Activated T-cell treated with anti-CD3 and anti-CD28 coated beads for 24 hours (primary cell): ENCODE measurements around the gene STXBP1.
A peak's percentile ranks its signal among the peaks of the same experiment; 100 is the strongest.

Experiments
- DNase-seq: peaks from one replicate; pipeline ENCODE4 v3.0.0-alpha.2; 2020; ENCODE audit warnings: low read depth

Gene STXBP1

GRCh38 chr9:127734747-127735529, 122.9 kb downstream of the STXBP1 start, which contains the start of gene TOR2A:
TOR2A (minus strand) TSS chr9:127735294; CDS start chr9:127735270, 24 bp downstream.
- DNase-seq: peak; percentile 96

GRCh38 chr9:127735530-127736185, 123.6 kb downstream of the STXBP1 start:
- no peak for DNase-seq

DNA sequence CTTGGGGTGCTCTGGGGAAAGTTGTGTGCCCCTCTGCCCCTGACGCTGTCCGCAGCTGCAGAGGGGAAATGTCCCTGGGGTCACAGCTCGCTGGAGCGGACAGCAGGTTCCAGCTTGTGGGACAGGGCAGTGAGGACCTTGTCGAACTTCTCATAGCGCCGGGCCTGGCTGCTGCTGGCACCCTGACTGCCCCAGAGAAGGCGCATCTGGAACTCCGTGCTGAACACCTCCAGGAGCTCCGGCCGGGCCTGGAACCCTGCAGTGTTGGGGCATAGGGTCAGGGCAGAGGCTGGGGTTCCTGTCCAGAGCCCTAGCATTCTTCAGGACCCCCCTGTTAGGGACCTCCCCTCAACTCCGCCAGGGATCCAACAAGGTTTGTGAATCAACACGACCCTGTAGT, 126.6 kb downstream of the STXBP1 start:
- DNase-seq: no peak

GRCh38 chr9:127739614-127740330, 127.7 kb downstream of the STXBP1 start:
- DNase-seq: no peak

DNA sequence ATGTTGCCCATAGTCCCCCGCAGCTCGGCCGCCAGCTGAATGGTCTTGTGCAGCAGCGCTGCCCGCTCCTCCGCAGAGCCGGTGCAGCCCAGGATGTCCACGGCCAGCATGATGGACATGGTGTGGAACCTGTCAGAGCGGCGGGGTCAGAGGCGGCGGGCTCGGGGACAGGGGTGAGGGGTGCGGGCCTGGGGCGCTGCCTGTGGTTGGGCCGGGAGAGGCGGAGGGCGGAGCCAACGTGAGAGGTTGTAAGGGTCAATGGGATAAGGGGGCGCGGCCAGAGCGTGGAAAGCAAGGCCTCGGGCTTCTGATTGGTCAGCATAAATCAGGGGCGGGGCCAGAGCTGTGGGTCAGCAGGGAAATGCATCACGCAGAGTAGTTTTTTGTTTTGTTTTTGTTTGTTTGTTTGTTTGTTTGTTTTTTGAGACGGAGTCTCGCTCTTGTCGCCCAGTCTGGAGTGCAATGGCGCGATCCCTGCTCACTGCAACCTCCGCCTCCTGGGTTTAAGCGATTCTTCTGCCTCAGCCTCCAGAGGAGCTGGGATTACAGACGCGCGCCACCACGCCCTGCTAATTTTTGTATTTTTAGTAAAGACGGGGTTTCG, 129.9 kb downstream of the STXBP1 start:
- DNase-seq: no peak
